ENCODE data around the gene EIF5.

The EIF5 gene

DNA sequence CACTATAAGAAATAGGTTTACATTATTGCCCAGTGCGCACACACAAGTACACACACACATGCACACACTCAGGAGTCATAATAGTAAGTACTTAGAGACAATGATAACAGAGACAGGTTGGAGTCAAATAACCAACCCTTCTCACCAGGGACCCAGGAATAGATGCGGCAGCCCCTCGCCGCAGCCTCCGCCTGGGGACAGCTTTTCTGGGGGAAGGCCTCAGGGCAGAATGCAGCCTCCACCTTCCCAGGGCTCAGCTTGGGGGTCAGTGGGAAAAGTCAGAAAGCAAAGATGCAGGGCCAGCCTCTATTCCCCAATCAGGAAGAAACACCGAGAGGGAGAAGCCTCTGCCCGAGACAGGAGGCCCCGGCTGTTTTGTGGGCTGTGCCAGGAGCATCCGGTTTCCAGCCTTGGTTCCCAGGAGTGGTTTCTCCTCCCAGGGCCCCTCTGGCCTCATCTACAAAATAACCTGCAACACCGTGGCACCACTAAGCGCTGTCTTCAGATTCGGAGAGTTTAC lies 23.4 kb upstream of the EIF5 start:
- no peak for DNase-seq (ENCODE audit: low spot score)

DNA sequence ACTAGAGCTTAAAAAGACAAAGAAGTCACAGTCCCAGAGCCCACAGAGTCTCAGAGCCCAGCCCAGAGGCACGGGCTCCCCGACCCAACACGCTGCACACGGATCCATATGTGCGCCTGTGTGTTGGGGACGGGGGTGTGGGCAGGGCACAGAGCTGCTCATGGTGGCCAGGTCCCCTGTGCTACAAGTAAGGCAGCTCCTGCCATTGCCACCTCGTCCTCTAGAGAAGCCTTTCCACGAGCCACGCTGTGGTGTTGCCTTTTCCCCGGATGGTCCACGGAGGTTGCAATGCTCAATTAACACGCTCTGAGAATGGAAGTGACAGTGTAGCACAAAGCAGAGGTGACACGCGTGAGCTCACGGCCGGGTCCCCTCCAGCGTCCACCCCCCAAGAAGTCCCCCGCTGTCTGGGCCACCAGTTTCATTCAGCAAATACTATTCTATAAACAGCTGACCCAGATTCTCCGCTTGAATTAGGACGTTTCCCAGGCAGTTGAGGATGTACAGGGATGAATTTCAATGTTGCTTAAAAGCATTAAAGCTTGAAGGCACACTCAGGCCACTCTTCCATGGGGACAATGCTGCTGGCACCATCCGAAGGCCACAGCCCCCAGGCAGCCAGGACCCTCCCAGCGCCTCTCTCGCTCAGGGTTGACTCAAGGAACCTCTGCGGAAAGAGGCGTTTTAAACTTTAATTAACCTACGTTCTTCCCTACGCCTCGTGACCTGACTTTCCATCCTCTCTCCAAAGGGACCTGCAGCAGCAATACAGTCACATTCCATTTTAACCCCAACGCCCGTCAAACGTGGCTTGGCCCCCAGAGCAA lies 22.7 kb upstream of the EIF5 start:
- no peak for DNase-seq (ENCODE audit: low spot score)

DNA sequence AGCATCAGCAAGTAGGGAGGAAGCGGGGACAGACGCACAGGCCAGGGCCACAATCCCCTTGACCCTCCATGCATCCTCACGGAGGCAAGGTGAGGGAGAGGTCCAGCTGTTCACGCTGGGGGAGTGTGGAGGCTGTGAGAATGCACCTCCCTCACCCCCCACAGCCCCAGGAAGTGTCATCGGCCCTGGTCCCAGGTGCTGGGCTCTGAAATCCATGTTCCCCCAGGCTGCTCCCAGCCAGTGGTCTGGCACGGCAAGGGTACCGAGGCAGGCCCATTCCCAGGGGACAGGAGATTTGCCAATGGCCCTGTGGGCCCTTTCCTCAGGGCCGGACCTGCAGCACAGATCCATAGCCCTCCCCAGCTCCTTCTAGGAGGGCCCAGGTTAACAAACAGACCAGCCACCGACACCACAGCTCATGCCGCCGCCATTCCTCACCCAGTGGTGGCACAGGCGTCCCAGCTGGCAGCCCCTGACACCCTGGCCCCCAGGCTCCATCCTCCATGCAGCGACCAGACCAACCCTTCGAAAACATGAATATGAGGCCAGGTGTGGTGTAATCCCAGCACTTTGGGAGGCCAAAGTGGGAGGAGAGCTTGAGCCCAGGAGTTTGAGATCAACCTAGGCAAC lies 21.9 kb upstream of the EIF5 start:
- DNase-seq (ENCODE audit: low spot score), result no peak

DNA sequence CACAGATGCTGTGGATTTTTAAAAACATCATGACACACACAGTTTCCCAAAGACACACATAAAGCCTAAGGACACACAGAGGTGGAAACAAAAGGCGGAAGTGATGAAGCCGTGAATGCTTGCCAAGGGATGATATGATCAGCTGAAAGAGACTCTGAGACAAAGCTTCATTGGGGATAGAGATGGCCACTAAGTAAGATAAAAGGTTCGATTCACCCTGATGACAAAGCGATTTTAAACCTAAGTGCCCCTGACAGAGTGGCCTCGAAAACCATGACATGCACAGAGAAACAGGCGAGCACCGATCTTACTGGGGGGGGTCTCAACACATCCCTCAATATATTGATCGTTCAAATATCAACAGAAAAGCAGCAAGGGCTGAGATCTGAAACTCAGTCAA lies 20.3 kb upstream of the EIF5 start:
- DNase-seq (ENCODE audit: low spot score), result no peak

DNA sequence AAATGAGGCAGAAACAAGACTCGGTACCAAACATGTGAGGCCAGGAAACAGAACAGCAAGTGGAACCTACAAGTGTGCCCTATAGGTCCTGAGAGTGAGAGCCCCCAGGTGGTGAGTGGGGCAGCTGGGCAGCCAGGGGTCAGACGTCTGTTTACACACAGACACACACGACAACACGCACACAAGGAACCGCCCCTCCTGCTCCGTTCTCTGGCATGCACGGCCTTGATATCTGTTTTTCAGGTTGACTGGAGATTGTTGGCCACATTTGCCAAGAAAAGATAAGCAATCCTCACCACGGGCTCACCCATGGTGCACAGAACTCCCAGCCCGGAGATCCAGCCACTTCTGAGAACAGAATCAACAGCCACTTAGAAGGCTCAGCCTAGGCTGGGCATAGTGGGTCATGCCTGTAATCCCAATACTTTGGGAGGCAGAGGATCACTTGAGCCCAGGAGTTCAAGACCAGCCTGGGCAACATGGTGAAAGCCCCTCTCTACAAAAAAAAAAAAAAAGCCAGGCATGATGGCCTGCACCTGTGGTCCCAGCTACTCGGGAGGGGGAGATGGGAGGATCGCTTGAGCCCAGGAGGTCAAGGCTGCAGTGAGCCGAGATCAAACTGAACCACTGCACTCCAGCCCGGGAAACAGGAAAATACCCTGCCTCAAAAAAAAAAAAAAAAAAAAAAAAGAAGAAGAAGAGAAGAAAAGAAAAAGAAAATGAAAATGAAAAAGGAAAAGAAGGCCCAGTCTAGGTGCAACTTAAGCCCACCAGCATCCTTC lies 19.4 kb upstream of the EIF5 start:
- DNase-seq (ENCODE audit: low spot score), result no peak

DNA sequence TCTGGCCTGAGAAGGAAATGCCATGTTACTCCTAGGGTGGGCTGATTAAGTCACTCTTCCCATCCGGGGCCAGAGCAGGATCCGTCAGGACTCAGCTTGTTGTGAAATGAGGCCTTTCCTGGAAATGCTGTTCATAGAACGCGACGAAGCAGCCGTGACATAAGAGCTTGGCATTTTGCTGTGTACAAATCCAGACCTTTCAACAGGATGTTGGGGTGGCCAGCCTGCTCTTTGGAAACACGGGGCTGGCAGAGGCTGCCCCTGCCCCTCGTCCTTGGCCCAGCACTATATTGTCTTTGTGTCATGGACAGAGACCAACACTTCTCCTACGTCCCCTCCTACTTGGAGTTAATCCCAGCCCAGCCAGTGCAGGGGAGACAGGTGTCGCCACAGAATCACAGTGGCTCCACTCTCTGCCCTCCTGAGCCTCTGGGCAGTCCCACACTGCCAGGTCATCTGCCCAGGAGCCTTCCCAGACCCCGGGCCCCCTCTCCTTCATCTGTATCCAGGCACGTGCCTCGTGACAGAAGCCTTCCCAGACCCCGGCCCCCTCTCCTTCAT lies 18.6 kb upstream of the EIF5 start:
- peak; percentile 83 for DNase-seq (ENCODE audit: low spot score)

DNA sequence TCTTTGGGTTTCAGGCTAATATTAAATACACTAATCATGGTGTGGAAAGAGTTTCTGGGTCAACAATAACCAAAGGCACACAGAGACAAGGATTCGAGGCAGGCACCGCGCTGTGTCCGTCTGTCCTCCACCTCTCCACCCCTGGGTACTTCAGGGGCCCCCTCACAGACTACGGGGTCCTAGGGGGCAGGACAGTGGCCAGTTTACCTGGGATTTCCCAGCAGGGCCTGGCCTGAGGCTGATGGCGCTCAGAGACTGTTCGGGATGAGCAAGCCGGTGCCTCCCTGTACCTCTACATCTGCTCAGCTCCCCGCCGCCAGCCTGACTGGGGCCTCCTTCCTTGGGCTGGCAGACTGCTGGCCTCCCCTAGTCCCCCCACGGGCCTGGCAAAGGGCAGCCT lies 18.1 kb upstream of the EIF5 start:
- no peak for DNase-seq (ENCODE audit: low spot score)

DNA sequence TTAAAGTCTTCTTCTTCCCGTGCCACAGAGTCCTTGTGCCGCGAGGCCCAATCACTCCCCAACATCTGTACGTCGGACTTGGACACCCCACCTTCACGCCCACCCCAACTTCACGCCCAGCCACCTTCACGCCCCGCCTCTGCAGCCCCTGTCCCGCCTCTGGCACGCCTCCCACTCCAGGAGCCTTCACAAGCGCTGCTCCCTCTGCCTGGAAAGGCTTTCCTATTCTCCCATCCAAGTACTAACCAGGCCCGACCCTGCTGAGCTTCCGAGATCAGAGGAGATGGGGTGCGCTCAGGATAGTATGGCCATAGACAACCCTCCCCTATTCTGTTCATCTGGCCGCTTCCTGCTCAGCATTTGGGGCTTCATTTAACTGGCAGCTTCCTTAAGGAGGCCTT lies 17.3 kb upstream of the EIF5 start:
- DNase-seq (ENCODE audit: low spot score), result no peak

DNA sequence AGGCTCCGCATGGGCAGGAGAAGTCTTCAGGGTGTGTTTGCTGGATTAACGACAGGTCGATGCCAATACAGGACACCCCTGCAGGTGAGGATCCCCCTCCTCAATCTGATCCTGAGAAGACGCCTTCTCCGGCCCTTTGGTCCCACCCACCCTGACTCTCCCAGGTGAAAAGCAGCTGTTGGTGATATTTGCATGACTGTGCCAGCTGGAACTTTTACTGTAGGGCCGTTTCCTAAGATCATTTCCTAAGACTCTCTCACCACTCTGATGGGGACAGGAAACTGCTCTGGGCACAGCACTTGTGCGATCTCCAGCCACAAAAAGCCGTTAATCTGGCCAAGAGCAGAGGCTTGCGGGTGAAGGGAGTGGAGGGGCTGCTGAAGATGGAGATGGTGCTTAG lies 16.8 kb upstream of the EIF5 start:
- DNase-seq (ENCODE audit: low spot score), result no peak

DNA sequence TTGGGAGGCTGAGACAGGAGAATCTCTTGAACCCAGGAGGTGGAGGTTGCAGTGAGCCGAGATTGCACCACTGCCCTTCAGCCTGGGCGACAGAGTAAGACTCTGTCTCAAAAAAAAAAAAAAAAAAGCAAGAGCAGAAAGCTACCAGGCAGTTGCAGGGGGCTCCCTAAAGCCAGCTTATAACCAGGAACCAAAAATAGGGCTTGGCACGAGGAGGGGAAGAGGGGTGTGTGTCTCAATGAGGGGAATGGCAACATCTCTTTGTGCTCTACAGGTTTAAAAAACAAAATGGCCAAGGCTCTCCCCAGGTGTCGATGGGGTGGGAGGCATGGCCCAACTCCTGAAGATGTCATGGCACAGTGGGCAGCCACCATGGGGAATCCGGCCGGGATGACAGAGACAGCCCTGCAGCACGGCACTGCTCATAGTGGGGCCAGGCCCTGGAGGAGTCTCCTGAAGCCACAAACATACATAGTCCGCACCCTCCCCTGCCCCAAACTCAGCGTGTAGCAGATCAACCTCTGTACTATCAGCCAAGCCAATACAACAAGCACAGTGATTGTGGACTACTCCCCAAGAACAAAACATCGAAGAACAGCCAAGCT lies 16.0 kb upstream of the EIF5 start:
- no peak for DNase-seq (ENCODE audit: low spot score)

DNA sequence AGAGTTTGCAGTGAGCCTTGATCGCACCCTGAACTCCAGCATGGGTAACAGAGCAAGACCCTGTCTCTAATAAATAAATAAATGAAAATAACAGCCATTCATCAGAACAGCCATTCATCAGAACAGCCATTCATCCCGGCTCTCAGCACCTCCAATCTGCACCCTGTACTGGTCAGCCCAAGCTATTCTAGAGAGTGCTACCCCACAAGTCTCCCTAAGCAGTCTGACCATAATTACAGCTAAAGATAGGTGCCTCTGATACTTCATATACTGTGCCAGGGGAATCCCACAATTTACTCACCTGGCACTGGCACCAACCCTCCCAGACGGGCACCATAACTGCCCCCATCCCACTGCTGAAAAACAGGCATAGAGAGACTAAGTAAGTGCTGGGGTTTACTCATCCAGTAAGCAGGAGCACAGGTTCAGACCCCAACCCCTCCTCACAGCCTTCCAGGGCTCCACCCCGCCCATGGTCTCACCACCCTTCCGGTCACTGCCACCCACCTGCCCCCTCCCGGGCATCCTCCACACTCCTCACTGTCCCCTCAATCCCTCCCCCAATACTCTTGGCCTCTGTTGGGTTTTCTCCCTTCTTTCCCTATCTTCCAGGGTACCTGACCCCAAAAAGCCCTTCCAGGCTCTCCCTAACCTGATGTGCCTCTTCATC lies 15.2 kb upstream of the EIF5 start:
- no peak for DNase-seq (ENCODE audit: low spot score)

DNA sequence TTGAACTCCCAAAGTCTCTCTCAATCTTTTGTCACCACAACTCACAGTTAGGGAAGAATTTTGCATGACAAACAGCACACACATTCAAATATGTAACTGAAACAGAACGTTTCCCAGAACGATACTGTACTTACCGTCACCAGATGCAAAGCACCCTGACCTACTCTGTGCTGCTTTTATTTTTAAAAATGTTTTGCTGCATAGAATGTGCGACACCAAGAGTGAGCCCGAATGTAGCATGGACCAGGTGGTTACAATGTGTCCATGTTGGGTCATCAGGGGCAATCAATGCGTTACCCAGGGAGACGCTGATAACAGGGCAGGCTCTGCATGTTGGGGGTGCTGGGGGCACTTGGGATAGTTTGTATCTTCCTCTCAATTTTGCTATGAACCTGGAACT lies 14.6 kb upstream of the EIF5 start:
- DNase-seq (ENCODE audit: low spot score), result no peak

DNA sequence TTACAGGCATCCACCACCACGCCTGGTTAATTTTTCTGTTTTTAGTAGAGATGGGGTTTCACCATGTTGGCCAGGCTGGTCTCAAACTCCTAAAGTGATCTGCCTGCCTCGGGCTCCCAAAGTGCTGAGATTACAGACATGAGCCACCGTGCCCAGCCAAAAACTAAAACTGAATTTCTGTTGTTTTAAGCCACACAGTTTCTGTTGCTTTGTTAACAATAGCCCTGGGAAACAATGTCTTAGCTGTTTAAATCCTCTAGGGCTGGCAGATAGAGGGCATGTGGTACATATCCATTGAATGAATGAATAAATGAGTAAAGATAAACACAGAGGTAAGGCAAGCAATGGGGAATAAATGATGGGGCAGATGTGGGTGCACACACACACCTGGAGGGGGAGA lies 8.0 kb upstream of the EIF5 start:
- DNase-seq (ENCODE audit: low spot score), result no peak

DNA sequence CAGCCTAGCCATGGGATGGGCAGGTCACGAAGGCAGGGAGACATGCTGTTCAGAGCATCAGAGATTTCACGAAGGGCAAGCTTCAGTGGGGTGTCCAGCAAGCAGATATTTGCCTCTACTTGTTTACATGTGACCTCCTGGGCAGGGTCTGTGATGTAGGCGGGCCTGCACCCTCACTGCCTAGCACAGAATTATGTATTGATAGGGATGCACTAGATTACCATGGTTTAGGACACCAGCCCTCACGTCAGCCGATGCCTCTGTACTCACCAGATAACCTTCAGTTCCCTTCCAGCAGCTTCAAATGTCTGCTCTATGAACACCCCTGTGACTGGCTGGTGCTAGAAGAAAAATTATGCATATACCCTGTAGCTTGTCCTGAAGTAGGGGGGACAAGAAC lies 5.1 kb upstream of the EIF5 start:
- no peak for DNase-seq (ENCODE audit: low spot score)

DNA sequence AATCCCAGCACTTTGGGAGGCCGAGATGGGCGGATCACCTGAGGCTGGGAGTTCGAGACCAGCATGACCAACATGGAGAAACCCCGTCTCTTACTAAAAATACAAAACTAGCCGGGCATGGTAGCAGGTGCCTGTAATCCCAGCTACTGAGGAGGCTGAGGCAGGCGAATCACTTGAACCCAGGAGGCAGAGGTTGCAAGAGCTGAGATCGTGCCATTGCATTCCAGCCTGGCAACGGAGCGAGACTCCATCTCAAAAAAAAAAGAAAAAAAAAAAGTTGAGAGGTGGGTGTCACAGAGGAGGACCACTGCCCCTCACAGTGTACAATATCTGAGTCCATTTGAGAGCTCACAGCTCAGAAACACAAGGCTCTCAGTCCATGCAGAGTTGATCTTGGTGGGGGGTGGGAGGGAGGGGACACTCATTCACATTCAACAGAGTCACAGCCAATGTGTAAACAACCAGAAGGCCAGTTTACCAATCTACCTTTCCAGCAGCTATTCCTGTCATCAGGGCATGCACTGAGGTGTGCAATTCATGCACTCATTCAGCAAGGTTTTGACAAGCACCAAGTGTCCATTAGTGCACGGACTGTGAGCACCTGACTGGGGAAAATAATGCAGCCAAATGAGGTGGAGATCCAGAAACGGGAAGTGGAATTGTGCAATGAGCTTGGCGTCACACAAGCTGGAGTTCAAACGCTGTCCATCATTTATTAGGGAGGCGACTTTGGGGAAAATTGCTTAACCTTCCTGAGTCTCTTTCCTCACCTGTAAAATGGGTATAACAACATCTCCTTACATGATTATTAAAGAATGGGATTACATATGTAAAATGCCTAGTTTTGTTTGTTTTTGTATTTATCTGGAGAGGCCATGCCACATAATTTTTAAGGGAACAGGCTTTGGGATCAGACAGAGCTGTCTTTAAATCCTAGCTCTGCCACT lies 4.4 kb upstream of the EIF5 start:
- DNase-seq (ENCODE audit: low spot score), result no peak

DNA sequence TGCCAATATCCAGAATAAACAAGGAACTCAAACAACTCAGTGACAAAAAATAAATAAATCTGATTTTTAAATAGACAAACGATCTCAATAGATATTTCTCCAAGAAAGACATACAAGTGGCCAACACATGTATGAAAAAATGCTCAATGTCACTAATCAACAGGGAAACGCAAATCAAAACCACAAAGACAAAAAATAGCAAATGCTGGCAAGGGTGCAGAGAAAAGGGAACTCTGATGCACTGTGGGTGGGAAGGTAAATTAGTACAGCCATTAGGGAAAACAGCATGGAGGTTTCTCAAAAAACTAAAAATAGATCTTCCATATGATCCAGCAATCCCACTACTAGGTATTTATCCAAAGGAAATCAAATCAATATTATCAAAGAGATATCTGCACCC lies 3.5 kb upstream of the EIF5 start:
- DNase-seq (ENCODE audit: low spot score), result no peak

DNA sequence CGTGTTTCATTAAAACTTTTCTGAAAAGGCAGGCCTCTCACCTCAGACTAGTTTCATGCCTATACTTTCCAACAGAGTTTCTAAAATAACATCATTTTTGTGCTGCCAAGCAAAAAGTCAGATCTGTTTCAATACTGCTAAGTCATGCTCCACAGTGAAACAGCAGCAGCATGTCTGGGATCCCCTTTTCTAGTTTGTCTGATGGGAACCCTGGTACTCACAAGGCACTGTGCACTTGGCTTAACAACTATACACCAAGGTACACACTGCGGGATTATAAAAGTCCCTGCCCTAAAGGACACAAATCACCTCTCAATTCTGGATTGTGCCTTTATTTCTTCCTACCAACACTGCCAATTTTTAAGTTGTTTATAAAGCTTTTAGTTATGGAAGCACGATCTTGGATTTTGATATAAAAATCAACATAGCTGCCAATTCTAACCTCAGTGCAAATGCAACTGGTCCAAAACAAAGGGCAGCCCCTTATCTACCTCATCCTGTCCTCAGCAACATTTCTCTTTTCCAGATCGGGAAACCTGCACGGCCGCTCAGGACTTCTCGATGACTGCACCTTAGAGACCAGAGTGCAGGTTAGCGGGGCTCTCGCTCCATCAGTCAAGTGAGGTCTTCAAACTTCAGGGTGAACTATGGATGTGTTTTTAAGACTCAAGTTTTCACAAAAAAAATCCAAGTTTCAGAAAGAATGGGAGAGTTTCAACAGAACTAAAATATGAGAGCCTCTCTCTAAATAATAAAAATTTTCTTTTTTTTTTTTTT lies 1.7 kb upstream of the EIF5 start:
- DNase-seq (ENCODE audit: low spot score), result no peak

DNA sequence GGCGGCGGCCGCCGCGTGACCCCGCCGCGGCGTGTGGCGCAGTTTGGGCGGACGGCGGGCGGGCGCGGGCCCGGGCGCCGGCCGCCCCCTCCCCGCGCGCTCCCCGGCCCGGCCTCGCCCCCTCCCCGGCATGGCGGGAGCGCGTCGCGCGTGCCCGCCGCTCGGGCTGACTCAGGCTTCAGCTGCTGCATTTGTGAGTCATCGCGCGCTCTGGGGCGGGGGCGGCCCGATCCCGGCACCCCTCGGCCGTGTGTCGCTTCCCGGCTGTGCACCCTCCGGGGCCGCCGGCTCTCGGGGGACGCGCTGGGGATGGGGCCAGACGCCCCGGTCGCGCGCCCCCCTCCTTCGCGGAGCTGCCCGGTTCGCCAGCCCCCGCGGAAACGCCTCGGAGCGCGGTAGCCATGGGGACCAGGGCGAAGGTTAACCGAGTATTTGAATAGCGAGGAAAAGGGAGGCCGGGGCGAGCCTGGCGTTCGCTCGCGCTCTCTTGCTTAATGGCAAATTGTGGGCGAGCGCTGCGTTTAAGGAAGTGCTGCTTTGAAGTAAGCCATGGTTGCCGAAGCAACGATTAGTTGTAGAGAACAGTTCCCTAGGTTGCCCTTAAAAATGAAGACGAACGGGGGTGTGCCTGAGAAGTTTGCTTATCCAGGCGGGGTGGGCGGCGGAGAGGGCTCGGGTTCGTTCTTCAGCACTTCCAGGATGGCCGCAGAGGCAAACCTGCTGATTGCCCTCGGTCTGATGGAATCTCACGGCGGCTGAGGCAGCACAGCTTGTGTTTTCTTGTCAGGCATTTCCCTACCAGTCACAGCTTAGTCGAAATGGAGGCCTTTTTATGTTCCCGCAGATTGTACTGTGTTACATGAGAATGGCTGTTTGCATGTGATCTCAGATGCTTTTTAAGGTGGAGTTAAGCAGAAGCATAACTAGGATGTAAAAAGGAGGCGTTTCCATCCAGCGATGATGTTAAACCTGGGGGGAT lies 896 bp downstream of the EIF5 start:
- peak; percentile 77 for DNase-seq (ENCODE audit: low spot score)

Data from AG20443 (cell line).